Stimulated activated CD4-positive, alpha-beta T cell treated with anti-CD3 and anti-CD28 coated beads, TNF-alpha, amount 100 ng/mL, for 24 hours (primary cell): Measurements from ENCODE around the gene PRPH2.
A peak's percentile ranks its signal among the peaks of the same experiment; 100 is the strongest.
"Not testable (repeated sequence)": the region's sequence is repeated elsewhere in the genome, so short reads cannot be mapped to it uniquely, and the experiment has no call there.

Experiments used
- DNase-seq, 3 experiments: peaks; one replicate each; pipeline ENCODE4 v3.0.0-alpha.2; 2020; ENCODE audit warnings: low read depth in 3 of 3

The PRPH2 gene

DNA sequence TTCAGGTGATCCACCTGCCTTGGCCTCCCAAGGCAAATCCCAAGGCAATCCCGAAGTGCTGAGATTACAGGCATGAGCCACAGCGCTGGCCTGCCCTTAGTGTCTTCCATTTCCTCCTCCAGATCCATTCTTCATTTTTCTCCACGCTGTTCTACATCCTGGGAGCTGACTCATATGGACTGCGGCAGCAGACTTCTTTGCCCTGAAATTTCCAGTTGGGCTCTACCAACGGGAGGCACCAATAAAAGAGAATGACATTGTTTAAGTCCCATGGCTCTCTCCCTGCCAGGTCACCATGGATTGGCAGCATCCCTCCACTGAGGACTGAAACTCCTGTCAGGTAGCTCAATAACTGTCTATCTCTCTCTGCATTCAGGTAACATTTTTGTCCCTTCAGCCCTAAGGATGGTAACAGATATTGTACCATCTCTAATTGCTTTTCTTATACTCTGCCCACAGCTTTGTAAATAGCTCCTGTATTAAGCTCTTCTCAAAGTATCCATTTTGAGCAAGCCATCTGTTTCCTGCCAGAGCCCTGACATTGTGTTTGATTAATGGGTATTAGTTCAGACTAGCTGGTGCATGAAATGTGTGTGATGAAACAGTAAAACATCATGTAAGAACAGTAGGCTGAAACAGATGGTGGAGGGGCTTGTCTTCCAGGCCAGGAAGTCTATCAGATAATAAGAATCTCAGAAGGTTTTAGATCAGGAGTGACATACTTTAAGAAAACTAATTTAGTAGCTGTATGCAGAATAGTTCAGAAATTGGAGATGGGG, 19.9 kb upstream of the PRPH2 start:
- DNase-seq, result no peak

DNA sequence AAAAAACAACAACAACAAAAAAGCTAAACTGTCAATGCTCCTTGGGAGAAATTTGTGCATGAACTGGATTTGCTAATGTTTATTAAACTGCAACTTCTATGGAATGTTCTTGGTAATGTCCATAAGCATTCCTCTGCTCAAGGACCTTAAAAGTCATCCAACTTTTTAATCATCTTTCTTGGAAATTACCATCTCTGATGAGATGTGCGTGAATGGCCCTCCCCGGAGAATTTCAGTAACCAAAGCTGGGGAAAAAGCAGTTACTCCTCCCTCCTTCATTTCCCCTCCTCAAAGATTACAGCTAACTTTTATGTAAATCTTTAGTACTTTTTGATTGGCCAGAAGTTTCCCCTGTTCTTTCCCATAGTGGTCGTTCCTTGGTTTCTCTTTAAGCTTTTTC, 18.3 kb upstream of the PRPH2 start:
- DNase-seq, result no peak

DNA sequence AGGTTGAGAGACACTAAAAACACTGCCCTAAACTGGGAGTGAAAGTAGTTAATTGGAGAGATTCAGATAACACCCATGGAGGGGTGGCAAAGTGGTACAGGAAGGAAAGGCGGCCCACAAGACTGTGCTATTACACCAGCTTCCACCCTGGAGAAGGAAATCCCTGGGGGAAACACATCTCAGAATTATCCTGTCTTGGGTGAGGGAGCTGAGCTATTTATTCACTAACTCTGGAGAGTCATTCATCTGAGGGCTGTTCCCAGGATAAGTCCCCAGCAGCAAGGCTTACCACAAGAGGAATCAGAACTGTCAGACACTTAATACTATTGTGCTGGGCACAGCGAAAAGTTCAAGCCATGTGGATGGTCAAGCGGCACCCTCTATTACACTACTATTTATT, 13.6 kb upstream of the PRPH2 start:
- DNase-seq, result no peak

DNA sequence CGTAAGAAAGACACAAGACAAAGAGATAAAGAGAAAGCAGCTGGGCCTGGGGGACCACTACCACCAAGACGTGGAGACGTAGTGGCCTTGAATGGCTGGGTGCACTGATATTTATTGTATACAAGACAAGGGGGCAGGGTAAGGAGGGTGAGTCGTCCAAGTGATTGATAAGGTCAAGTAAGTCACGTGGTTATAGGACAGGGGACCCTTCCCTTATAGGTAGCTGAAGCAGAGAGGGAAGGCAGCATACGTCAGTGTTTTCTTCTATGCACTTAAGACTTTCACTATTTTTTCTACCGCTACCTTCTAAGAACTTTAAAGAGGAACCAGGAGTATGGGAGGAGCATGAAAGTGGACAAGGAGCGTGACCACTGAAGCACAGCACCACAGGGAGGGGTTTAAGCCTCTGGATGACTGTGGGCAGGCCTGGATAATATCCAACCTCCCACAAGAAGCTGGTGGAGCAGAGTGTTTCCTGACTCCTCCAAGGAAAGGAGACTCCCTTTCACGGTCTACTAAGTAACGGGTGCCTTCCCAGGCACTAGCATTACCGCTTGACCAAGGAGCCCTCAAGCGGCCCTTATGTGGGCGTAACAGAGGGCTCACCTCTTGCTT, 11.6 kb upstream of the PRPH2 start:
- not testable (repeated sequence) for DNase-seq

DNA sequence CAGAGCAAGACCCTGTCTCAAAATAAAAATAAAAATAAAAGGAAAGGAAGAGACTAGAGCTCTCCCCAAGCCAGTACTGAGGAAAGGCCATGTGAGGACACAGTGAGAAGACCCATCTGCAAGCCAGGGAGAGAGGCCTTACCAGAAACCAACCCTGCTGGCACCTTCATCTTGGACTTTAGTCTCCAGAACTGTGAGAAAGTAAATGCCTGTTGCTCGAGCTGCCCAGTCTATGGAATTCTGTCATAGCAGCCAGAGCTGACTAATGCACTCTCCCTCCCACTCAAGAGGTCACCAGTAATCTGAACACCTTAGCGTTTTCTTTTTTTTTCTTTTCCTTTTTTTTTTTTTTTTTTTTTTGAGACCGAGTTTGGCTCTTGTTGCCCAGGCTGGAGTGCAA, 7.3 kb upstream of the PRPH2 start:
- no peak for DNase-seq

DNA sequence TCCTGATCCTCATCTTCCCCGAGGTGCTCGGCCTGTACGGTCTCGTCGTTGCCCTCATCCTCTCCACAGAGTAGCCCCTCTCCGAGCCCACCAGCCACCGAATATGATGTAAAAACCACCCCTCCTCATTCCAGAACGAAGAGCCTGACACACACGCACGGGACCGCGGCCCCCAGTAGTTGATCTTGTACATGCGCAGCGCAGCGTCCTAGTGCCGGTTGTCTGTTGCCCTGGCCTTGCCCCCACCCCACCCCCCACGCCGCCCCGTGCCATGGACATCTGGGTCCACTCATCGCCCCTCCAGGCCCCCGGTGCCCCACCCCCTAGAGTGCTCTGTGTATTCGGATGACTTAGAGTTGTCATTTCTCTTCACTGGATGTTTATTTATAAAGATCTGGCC, 5.2 kb upstream of the PRPH2 start:
- no peak for DNase-seq

DNA sequence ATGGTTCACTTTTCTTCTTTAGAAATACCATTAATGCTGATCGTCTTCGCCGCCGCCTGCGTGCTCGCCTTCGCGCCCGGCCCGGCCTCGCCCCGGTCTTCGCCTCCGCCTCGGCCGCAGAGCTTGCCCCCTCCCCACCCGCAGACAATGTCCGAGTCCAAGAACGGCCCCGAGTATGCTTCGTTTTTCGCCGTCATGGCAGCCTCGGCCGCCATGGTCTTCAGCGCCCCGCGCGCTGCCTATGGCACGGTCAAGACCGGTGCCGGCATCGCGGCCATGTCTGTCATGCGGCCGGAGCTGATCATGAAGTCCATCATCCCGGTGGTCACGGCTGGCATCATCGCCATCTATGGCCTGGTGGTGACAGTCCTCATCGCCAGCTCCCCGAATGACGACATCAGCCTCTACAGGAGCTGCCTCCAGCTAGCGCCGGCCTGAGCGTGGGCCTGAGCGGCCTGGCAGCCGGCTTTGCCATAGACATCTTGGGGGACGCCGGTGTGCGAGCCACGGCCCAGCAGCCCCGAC, 4.8 kb upstream of the PRPH2 start:
- DNase-seq, result no peak

DNA sequence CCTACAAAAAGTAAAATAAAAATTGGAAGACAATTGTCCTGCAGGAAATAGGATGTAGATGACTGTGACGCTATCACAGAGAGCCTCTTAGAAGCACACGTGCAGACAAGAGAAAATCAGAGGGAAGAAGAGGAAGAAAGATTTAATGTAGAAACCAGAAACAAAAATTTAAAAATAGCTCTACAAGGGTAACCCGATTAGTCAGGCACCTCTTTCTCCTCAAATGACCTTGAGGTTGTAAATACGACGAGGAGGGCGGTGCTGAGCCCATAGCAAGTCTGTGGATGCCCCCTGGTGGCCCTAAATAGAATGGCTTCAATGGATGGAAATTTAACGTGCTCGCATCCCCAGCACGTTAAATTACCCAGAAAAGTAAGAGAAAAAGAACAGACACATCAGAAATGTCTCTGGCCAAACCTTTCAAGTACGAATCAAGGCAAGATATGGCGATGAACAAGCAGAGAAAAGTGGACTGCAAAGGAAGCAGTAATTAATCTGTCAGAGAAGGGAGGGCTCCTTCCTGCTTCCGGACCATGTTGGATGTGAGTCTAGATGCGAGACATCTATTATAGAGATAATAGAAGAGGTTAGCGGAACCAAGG, 4.2 kb upstream of the PRPH2 start:
- peak; percentile 45 to 59 (median 52) for DNase-seq

DNA sequence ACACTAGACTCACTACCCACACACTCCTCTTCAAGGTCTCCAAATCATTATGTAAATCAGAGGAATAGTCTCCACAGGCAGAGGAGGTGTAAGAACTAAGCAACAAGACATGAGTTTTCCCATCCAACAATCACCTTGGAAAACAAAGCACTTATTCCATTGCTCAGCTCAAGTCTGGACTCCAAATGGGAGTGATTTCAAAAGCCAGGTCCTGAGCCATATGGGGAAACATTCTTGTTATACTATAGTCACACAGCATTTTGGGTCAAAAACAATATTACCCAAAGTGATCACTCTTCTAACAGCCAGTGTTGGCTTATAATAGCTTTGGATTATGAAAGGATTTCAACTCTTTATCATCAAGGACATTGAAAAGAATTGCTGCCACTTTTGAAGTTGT, 3.6 kb upstream of the PRPH2 start:
- DNase-seq, result no peak

DNA sequence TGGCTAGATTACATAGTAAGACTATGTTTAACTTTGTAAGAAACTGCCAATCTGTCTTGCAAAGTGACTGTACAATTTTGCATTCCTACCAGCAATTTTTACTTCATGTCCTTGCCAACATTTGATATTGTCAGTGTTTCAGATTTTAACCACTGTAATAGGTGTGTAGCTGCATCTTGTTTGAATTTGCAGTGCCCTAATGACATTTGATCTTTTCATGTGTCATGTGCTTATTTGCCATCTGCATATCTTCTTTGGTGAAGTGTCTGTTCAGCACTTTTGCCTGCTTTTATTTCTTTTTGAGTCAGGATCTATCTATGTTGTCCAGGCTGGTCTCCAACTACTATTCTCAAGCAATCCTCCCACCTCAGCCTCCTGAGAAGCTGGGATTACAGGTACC, 2.4 kb upstream of the PRPH2 start:
- no peak for DNase-seq

DNA sequence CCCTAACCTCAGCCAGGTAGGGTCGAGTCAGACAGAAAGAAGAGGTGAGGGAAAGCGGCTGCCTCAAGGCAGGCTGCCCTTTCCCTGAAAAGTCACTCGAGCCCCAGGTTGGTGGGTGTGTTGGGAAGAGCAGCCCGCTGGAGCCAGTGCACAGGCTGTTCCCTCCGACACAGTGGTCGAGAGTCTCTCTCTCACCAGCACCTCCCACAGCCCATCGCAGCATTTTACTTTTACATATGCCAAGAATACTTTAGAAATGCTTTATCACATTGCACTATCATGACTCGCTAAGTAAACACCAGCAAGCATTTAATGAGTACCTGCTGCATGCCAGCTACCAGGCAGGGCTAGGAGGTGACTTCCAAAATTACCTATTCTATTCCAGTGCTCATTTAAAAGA, 1.7 kb downstream of the PRPH2 start:
- no peak for DNase-seq

DNA sequence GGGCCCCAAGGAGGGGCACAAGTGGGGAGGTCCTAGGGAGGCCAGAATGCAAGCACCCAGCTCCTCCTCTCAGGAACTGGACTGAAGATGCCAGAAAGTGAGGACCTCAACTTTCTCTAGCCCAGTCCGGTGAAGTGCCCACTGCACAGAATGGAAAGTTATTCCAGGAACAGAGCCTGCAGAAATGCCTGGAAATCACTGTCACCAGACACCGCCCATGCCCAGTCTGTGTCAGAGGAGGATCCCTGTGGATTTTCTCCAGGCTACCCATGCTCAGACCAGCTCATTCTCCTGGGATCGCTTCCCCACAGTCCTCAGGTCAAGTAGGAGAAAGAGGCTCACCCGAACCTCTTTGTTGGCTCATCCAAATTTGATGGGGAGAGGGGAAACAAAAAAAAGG, 6.5 kb downstream of the PRPH2 start:
- DNase-seq, result no peak

DNA sequence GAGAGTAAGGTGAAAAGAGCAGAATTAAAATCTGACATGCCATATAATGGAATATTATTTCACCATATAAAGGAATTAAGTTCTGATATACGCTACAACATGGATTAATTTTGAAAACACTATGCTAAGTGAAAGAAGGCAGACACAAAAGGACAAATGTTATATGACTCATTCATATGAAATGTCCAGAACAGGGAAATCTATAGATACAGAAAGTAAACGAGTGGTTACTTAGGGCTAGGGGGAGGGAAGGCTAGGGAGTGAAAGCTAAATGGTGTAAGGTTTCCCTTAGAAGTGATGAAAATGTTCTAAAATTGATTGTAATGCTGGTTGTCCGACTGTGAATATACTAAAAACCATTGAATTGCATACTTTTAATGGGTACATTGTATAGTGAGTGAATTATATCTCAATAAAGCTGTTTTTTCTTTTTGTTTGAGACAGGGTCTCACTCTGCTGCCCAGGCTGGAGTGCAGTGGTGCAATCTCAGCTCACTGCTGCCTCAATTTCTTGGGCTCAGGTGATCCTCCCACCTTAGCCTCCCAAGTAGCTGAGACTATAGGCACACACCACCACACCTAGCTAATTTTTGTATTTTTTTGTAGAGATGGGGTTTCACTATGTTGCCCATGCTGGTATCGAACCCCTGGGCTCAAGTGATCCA, 8.2 kb downstream of the PRPH2 start:
- no peak for DNase-seq

DNA sequence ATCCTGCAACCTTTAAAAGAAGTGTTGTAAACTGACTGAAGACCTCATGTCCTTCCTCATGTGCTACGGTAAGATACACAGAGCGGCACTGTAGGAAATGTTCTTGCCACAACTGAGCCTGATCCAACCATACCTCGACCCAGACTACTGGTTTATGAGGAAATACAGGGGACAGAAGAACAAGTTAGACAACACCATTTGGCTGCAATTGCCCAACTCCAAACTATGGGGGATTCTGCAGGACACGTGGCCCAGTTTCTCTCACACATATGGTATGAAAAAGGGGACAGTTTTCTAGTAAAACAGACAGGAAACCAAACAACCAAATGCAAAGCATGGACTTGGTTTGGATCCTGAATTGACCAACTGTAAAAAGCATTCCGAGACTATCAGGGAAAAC, 10.5 kb downstream of the PRPH2 start:
- DNase-seq, result no peak

DNA sequence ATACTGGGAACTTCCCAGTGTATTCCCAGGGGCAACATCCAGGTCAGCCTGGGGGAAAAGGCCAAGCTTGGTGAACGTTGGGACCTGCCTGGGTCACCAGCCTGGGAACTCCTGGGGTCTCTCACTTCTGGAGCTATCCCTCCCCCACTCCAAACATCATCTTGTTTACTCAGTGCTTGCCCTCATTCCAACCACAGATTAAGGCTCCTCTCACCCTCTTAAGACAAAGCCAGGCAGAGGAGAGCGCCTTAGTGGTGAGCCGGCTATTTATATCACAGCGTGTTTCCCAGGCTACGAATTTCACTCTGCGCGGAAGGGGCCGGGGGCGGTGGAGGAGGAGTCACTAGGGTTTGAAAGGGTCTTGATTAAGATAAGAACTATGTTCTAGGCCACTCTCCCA, 12.1 kb downstream of the PRPH2 start:
- no peak for DNase-seq

DNA sequence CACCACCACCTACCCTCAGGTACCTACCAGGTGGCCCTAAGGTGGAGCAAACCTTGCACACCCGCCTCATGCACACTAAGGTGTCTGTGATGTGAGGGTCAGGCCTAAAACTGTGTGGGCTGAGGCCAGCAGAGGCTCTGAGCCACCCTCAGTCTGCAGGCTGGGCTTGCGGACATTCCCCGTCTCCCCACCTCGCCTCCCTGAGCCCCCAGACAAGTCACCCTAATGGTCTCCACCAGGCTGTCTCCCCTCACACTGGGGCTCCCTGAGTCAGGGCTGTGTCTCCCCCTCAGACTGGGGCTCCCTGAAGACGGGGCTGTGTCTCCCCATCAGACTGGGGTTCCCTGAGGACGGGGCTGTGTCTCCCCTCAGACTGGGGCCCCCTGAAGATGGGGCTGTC, 12.5 kb downstream of the PRPH2 start:
- no peak for DNase-seq

DNA sequence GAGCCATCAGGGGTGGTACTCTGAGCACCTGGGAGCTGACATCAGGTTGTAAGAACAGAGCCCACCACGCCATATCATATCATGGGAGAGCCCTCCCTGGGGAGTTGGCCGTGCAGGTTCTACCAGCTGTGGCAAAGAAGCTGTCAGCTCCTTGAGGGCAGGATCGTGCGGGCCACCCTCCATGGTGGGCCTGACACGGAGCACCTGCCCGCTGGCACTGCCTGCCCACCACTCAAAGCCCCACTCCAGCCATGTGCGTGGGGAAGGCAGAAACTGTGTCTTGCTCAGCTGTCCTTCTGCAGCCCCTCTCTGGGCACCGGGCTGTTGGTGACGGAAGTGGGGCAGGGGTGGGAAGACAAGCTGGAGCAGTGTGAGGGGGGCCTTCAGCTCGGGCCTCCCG, 14.3 kb downstream of the PRPH2 start:
- no peak for DNase-seq

DNA sequence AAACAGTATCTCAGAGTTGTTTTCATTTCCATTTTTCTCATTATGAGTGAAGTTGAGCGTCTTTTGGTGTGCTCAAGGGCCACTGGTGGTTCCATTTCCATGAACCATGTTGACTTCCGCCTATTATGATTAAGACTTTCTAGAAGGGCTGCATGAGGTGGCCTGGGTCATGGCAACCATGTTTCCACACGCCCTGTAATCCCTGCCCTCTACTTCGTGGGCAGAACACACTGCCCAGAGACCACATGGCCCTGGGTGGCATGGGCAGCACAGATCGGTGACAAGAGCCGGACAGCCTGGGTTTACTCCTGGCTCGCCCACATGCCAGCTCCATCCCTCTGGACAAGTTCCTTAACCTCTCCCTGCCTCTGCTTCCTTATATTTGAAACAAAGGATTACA, 14.8 kb downstream of the PRPH2 start:
- no peak for DNase-seq

DNA sequence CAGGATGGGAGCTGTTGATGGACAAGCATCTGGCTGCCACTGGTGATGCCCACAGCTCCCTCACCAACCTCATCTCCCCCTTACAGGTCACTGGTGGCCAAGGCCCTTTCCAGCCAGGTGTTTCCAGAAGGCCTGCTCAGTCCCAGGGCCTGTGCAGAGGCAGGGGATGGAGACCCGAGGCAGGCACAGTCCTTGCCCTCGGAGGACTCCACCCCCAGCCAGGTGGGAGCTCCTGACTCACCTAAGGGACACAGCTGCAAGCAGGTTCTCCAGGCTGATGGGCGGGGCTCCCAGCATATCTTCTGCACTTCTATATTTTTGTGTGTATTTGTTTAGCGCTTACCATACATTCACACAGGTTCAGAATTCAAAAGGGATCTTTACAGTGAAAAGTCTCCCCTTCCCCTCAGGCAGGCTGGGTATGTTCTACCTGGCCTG, 17.4 kb downstream of the PRPH2 start:
- no peak for DNase-seq

DNA sequence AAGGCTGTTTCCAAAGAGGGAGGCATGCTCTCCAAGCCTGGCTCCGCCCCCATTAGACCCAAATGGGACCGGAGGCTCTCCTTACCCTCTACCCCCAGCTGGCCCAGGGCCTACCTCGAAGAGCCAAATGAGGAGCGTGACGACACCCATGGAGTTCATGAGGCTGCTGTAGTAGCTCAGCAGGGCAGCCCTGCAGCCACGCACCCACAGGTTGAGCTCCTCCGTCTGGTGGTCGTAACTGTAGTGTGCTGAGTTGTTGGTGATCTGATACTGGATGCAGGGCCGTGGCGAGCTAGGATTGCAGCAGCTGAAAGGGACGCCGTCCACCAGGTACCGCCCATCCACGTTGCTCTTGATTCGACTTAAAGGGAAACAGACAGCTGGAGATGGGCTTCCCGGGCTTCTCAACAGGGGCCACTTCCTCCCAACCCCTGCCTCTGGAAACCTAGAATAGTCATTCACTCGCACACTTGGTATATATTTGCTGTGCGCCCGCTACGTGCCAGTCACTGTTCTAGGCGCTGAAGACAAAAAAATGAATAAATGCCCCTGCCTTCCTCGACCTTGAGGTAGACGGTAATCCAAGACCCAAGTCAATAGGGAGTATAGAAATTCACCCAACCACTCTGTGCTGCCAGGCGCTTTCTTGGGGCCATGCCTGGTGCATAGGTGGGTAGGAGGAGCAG, 18.0 kb downstream of the PRPH2 start:
- no peak for DNase-seq

DNA sequence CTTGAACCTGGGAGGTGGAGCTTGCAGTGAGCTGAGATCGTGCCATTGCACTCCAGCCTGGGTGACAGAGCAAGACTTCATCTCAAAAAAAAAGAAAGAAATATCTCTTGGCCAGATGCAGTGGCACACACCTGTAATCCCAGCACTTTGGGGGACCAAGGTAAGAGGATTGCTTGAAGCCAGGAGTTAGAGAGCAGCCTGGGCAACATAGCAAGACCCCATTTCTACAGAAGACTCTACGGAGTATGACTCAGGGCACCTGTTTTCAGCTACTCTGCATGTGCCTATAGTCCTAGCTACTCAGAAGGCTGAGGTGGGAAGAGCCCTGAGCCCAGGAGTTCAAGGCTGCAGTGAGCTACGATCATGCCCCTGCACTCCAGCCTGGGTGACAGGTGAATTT, 19.6 kb downstream of the PRPH2 start:
- not testable (repeated sequence) for DNase-seq

DNA sequence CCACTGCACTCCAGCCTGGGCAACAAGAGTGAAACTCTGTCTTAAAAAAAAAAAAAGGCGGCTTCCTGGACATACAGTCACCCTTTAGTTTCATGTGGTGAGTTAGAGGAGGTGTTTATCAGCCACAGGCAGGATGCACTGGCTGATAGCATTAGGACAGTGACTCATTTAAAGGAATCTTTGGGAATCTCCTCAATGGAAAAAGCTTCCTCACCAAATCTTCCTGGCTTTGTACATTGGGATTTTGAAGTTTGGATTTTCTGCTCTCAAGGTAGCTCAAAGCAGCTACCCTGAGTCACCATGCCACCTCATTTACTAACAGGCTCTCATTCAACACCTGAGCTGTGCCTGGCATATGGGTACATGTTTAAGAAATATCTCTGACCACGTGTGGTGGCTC, 20.2 kb downstream of the PRPH2 start:
- DNase-seq, result no peak
